Liver (tissue), 9 donors: ENCODE results near the gene LTN1. TPM values are rescaled to one million over a fixed set of nuclear protein-coding genes. Genes with fewer than 3 reads are reported as not detected.

Experiments used
- DNase-seq: peaks from one replicate; pipeline ENCODE4 v3.0.0-alpha.2; 2017; ENCODE audit warnings: low spot score
- H3K27ac ChIP-seq, 2 donors: one replicate each; pipeline ENCODE4 v1.7.0; 2013; ENCODE audit warnings: inconsistent platforms in 2 of 2, low read length in 2 of 2, control low read depth in 1 of 2, low read depth in 1 of 2, mild to moderate bottlenecking in 1 of 2
- H3K27me3 ChIP-seq, 4 donors: one replicate each; pipeline versions ENCODE4 v1.6.1 to v1.7.0; 2013; ENCODE audit warnings: low read length in 3 of 4, inconsistent platforms in 1 of 4, mild to moderate bottlenecking in 1 of 4, moderate library complexity in 1 of 4; ENCODE audit not compliant: control insufficient read depth in 4 of 4, insufficient read depth in 4 of 4
- H3K36me3 ChIP-seq, 4 donors: one replicate each; pipeline versions ENCODE4 v1.6.1 to v1.7.0; 2013; ENCODE audit warnings: low read length in 3 of 4, mild to moderate bottlenecking in 3 of 4, low read depth in 1 of 4, moderate library complexity in 1 of 4; ENCODE audit not compliant: control insufficient read depth in 4 of 4, insufficient read depth in 3 of 4
- H3K4me1 ChIP-seq, 4 donors: one replicate each; pipeline versions ENCODE4 v1.6.1 to v1.7.0; 2013; ENCODE audit warnings: low read length in 3 of 4, mild to moderate bottlenecking in 3 of 4, moderate library complexity in 1 of 4; ENCODE audit not compliant: control insufficient read depth in 4 of 4, insufficient read depth in 4 of 4
- H3K4me3 ChIP-seq, 3 donors: one replicate each; pipeline versions ENCODE4 v1.6.1 to v1.7.0; 2013; ENCODE audit warnings: low read length in 3 of 3, control low read depth in 1 of 3, low read depth in 1 of 3, mild to moderate bottlenecking in 1 of 3
- H3K9ac ChIP-seq, 2 donors: one replicate each; pipeline ENCODE4 v1.7.0; 2013; ENCODE audit warnings: low read length in 2 of 2, mild to moderate bottlenecking in 2 of 2, moderate library complexity in 2 of 2, control low read depth in 1 of 2, low read depth in 1 of 2
- H3K9me3 ChIP-seq, 4 donors: one replicate each; pipeline versions ENCODE4 v1.6.1 to v1.7.0; 2013; ENCODE audit warnings: low read length in 3 of 4; ENCODE audit not compliant: control insufficient read depth in 4 of 4
- ATF3 ChIP-seq: IDR thresholded peaks from 2 replicates; pipeline ENCODE4 v1.6.1; 2016; ENCODE audit warnings: antibody characterized with exemption
- CTCF ChIP-seq: fragments of 150-350 bp; IDR thresholded peaks from 2 replicates; pipeline ENCODE4 v1.5.1; 2017; ENCODE audit warnings: improper control_type of control experiment, low read depth, low read length; ENCODE audit not compliant: missing input control
- EGR1 ChIP-seq, 2 donors: IDR thresholded peaks; 2 replicates each; pipeline ENCODE4 v1.6.1; 2016 to 2018; ENCODE audit warnings: antibody characterized with exemption in 2 of 2, low read depth in 2 of 2
- FOXA1 ChIP-seq: IDR thresholded peaks from 2 replicates; pipeline ENCODE4 v1.6.1; 2016; ENCODE audit warnings: antibody characterized with exemption
- FOXA2 ChIP-seq: IDR thresholded peaks from 2 replicates; pipeline ENCODE4 v1.6.1; 2016; ENCODE audit warnings: antibody characterized with exemption
- GABPA ChIP-seq, 2 donors: IDR thresholded peaks in 1 of 2; conservative IDR thresholded peaks in 1 of 2; 2 replicates each; pipeline ENCODE4 v1.6.1; 2016; ENCODE audit warnings: antibody characterized with exemption in 2 of 2, mild to moderate bottlenecking in 1 of 2, moderate library complexity in 1 of 2
- HNF4A ChIP-seq, 2 donors: conservative IDR thresholded peaks; 2 replicates each; pipeline ENCODE4 v1.6.1; 2016; ENCODE audit warnings: antibody characterized with exemption in 2 of 2, mild to moderate bottlenecking in 2 of 2
- HNF4G ChIP-seq: IDR thresholded peaks from 2 replicates; pipeline ENCODE4 v1.6.1; 2016; ENCODE audit warnings: antibody characterized with exemption
- JUND ChIP-seq, 2 donors: IDR thresholded peaks; 2 replicates each; pipeline ENCODE4 v1.6.1; 2016; ENCODE audit warnings: antibody characterized with exemption in 2 of 2
- MAX ChIP-seq: IDR thresholded peaks from 2 replicates; pipeline ENCODE4 v1.6.1; 2016; ENCODE audit warnings: antibody characterized with exemption
- NR2F2 ChIP-seq: IDR thresholded peaks from 2 replicates; pipeline ENCODE4 v1.6.1; 2016; ENCODE audit warnings: antibody characterized with exemption
- RAD21 ChIP-seq, 2 donors: IDR thresholded peaks; 2 replicates each; pipeline ENCODE4 v1.6.1; 2016; ENCODE audit warnings: antibody characterized with exemption in 2 of 2, mild to moderate bottlenecking in 2 of 2
- REST ChIP-seq: IDR thresholded peaks from 2 replicates; pipeline ENCODE4 v1.6.1; 2016; ENCODE audit warnings: antibody characterized with exemption, mild to moderate bottlenecking
- RXRA ChIP-seq, 2 donors: IDR thresholded peaks; 2 replicates each; pipeline ENCODE4 v1.6.1; 2017 to 2018; ENCODE audit warnings: antibody characterized with exemption in 2 of 2, mild to moderate bottlenecking in 1 of 2
- SP1 ChIP-seq: IDR thresholded peaks from 2 replicates; pipeline ENCODE4 v1.6.1; 2018; ENCODE audit warnings: antibody characterized with exemption, mild to moderate bottlenecking
- TAF1 ChIP-seq: conservative IDR thresholded peaks from 2 replicates; pipeline ENCODE4 v1.6.1; 2016; ENCODE audit warnings: antibody characterized with exemption, mild to moderate bottlenecking
- YY1 ChIP-seq: IDR thresholded peaks from 2 replicates; pipeline ENCODE4 v1.6.1; 2016; ENCODE audit warnings: antibody characterized with exemption, mild to moderate bottlenecking
- ZBTB33 ChIP-seq: IDR thresholded peaks from 2 replicates; pipeline ENCODE4 v1.6.1; 2016; ENCODE audit warnings: antibody characterized with exemption
- WGBS: extraction: QIAGEN DNeasy Blood & Tissue Kit; methylation state at CpG from one replicate; pipeline ENCODE4 v1.1.7; 2013; 5-methylcytosine and 5-hydroxymethylcytosine counted together
- polyA plus RNA-seq, 2 donors: library from polyadenylated mRNA; stranded (reverse) in 1 of 2; unstranded in 1 of 2; fragments of 200-250 nt in 1 of 2; fragments of >200 nt in 1 of 2; fragmentation: Nextera tagmentation in 1 of 2; extraction: Ambion mirVana in 1 of 2; gene quantifications; one replicate each; pipeline versions ENCODE4 v1.2.1 to v1.2.3, GENCODE V29; 2013 to 2015
- total RNA-seq, 2 donors: library from RNA; depleted of rRNA; stranded (reverse); fragments of >200 nt; gene quantifications; one replicate each; pipeline ENCODE4 v1.2.3, GENCODE V29; 2014
- donor health status: healthy.
- donor health status: healthy.
- donor health status: healthy.
- donor health status: healthy.
- donor health status: healthy.

Gene LTN1
- total and polyA plus RNA-seq, 4 donors, result 3.9 to 22.1 (median 9.6) TPM

GRCh38 chr21:28949318-28949717 lies 43.4 kb downstream of the LTN1 start:
- H3K4me1 ChIP-seq, result no peaks in the 10 kb centered on the region
- WGBS, result 89% methylated on average over 2 of the region's 2 CpGs
- H3K27me3 ChIP-seq, result no peaks in the 10 kb centered on the region
- peaks cover 3 to 49% (median 34%) of the 10 kb centered on the region in 4 donors for H3K36me3 ChIP-seq
- no peaks in the 10 kb centered on the region for H3K9me3 ChIP-seq
- H3K27ac ChIP-seq, result no peak overlapping the region
- no peak overlapping the region for H3K4me3 ChIP-seq
- TF ChIP-seq MAX, result no peak
- no peak for TF ChIP-seq HNF4A (conservative IDR thresholded peaks at IDR 0.05)
- TF ChIP-seq EGR1 (IDR thresholded peaks at IDR 0.05; ENCODE audit: low read depth in 2 of 2), result no peak
- TF ChIP-seq JUND (IDR thresholded peaks at IDR 0.05), result no peak
- no peak for TF ChIP-seq YY1
- TF ChIP-seq ZBTB33, result no peak
- TF ChIP-seq REST, result no peak
- TF ChIP-seq SP1, result no peak
- no peak for TF ChIP-seq ATF3
- TF ChIP-seq GABPA (IDR thresholded peaks at IDR 0.05 in 1 of 2, conservative IDR thresholded peaks at IDR 0.05 in 1 of 2), result no peak
- TF ChIP-seq RXRA (IDR thresholded peaks at IDR 0.05), result no peak
- no peak for TF ChIP-seq FOXA2
- TF ChIP-seq TAF1, result no peak
- TF ChIP-seq NR2F2, result no peak
- no peak for TF ChIP-seq FOXA1
- no peak for TF ChIP-seq HNF4G
- no peak for TF ChIP-seq RAD21 (IDR thresholded peaks at IDR 0.05)
- TF ChIP-seq CTCF, result no peak
- DNase-seq, result no peak
- H3K9ac ChIP-seq, result no peak overlapping the region
